DOHH2 (cell line): ENCODE data around the gene RNASE13.

Experiments
- H3F3A ChIP-seq: fragments of 200-600 bp; sonication (generic), shearing (Covaris generic); 2 replicates; pipeline ENCODE4 v1.6.0; 2016; ENCODE audit warnings: antibody characterized with exemption, mild to moderate bottlenecking; ENCODE audit not compliant: control insufficient read depth, insufficient read depth
- H3K27ac ChIP-seq: fragments of 200-600 bp; sonication (generic); 2 replicates; pipeline ENCODE4 v1.5.1; 2014; ENCODE audit warnings: low read depth, mild to moderate bottlenecking, low read length, moderate library complexity
- H3K27me3 ChIP-seq: fragments of 200-600 bp; sonication (generic); 2 replicates; pipeline ENCODE4 v1.6.1; 2014; ENCODE audit warnings: mild to moderate bottlenecking, low read length, mixed read lengths; ENCODE audit not compliant: control insufficient read depth
- H3K36me3 ChIP-seq: fragments of 200-600 bp; sonication (generic); 2 replicates; pipeline ENCODE4 v1.6.1; 2014; ENCODE audit warnings: mild to moderate bottlenecking, low read length, moderate library complexity, mixed read lengths; ENCODE audit not compliant: control insufficient read depth
- H3K4me1 ChIP-seq: fragments of 200-600 bp; sonication (generic); 2 replicates; pipeline ENCODE4 v1.6.1; 2014; ENCODE audit warnings: mild to moderate bottlenecking, low read length, mixed read lengths; ENCODE audit not compliant: control insufficient read depth
- H3K4me2 ChIP-seq: fragments of 200-600 bp; sonication (generic); 2 replicates; pipeline ENCODE4 v1.6.0; 2014; ENCODE audit warnings: mild to moderate bottlenecking, low read length, moderate library complexity
- H3K4me3 ChIP-seq: fragments of 200-600 bp; sonication (generic); 2 replicates; pipeline ENCODE4 v1.5.1; 2014; ENCODE audit warnings: mild to moderate bottlenecking, low read length, mixed read lengths
- H3K79me2 ChIP-seq: fragments of 200-600 bp; sonication (generic); 2 replicates; pipeline ENCODE4 v1.6.1; 2014; ENCODE audit warnings: mild to moderate bottlenecking, low read length, mixed read lengths; ENCODE audit not compliant: control insufficient read depth
- H3K9me2 ChIP-seq: fragments of 200-600 bp; sonication (generic); replicated peaks from 2 replicates; pipeline ENCODE4 v1.6.1; 2014; ENCODE audit warnings: mild to moderate bottlenecking, low read length, mixed read lengths; ENCODE audit not compliant: control insufficient read depth
- H3K9me3 ChIP-seq: fragments of 200-600 bp; sonication (generic); 2 replicates; pipeline ENCODE4 v1.6.1; 2014; ENCODE audit warnings: antibody characterized with exemption, low read length, mixed read lengths; ENCODE audit not compliant: control insufficient read depth, insufficient read depth
- H4K20me1 ChIP-seq: fragments of 200-600 bp; sonication (generic); 2 replicates; pipeline ENCODE4 v1.6.0; 2014; ENCODE audit warnings: low read depth, mild to moderate bottlenecking, antibody characterized with exemption, low read length, moderate library complexity; ENCODE audit not compliant: control insufficient read depth, insufficient read depth
- CTCF ChIP-seq: fragments of 200-600 bp; sonication (generic); IDR thresholded peaks from one replicate; pipeline ENCODE4 v1.5.1; 2014; ENCODE audit warnings: antibody characterized with exemption, mild to moderate bottlenecking, low read depth, low read length; ENCODE audit not compliant: poor library complexity, severe bottlenecking
- EZH2phosphoT487 ChIP-seq: fragments of 200-600 bp; sonication (generic); IDR thresholded peaks from 2 replicates; pipeline ENCODE4 v1.6.1; 2017; ENCODE audit warnings: borderline replicate concordance, mild to moderate bottlenecking, antibody characterized with exemption, low read length, moderate library complexity, mixed read lengths

Gene RNASE13

GRCh38 chr14:21001218-21001617 is 33.4 kb downstream of the RNASE13 start:
- Histone ChIP-seq H3K9me2 (no peaks in the 10 kb centered on the region), H4K20me1 (no peaks in the 10 kb centered on the region), H3K4me1 (no peaks in the 10 kb centered on the region), H3K79me2 (no peaks in the 10 kb centered on the region), H3K27me3 (no peaks in the 10 kb centered on the region), H3K27ac (no peak overlapping the region), H3F3A (no peaks in the 10 kb centered on the region), H3K9me3 (no peaks in the 10 kb centered on the region), H3K4me3 (no peak overlapping the region), H3K36me3 (peaks cover 9% of the 10 kb centered on the region), H3K4me2 (no peak overlapping the region)
- TF ChIP-seq EZH2phosphoT487, result no peak
- TF ChIP-seq CTCF, result no peak

GRCh38 chr14:20999591-20999990 is 35.0 kb downstream of the RNASE13 start:
- Histone ChIP-seq H3K36me3 (peaks cover 25% of the 10 kb centered on the region), H4K20me1 (no peaks in the 10 kb centered on the region), H3K27me3 (no peaks in the 10 kb centered on the region), H3K4me3 (no peak overlapping the region), H3K9me3 (no peaks in the 10 kb centered on the region), H3K9me2 (no peaks in the 10 kb centered on the region), H3F3A (no peaks in the 10 kb centered on the region), H3K4me1 (no peaks in the 10 kb centered on the region), H3K4me2 (no peak overlapping the region), H3K27ac (no peak overlapping the region), H3K79me2 (no peaks in the 10 kb centered on the region)
- TF ChIP-seq CTCF (no peak), EZH2phosphoT487 (no peak)

GRCh38 chr14:20998674-20999366 is 35.8 kb downstream of the RNASE13 start, which contains the start of gene SLC39A2:
TSS of gene SLC39A2 (plus strand) at chr14:20999293. CDS start at chr14:20999447, 154 bp downstream.
- Histone ChIP-seq H3K4me2 (no peak within 1 kb of the TSS), H3K9me3 (no peaks in the 10 kb centered on the region), H3K4me1 (no peaks in the 10 kb centered on the region), H3K4me3 (no peak within 1 kb of the TSS), H3K36me3 (peaks cover 33% of the 10 kb centered on the region), H3K9me2 (no peaks in the 10 kb centered on the region), H3K27ac (no peak within 1 kb of the TSS), H3K27me3 (no peaks in the 10 kb centered on the region), H4K20me1 (no peaks in the 10 kb centered on the region), H3K79me2 (no peaks in the 10 kb centered on the region), H3F3A (no peaks in the 10 kb centered on the region)
- TF ChIP-seq CTCF (no peak), EZH2phosphoT487 (no peak)
